Subcutaneous abdominal adipose tissue (tissue), 5 donors: ENCODE results near the gene CHCHD6.

Source experiments
- H3K27ac ChIP-seq: one replicate; pipeline ENCODE4 v1.7.0; 2013; ENCODE audit warnings: low read depth, mild to moderate bottlenecking, inconsistent platforms, low read length, moderate library complexity
- H3K27me3 ChIP-seq, 5 donors: one replicate each; pipeline ENCODE4 v1.7.0; 2013; ENCODE audit warnings: low read length in 5 of 5, inconsistent platforms in 1 of 5; ENCODE audit not compliant: control insufficient read depth in 5 of 5, insufficient read depth in 4 of 5
- H3K36me3 ChIP-seq, 5 donors: one replicate each; pipeline ENCODE4 v1.7.0; 2013; ENCODE audit warnings: low read length in 5 of 5; ENCODE audit not compliant: control insufficient read depth in 5 of 5, insufficient read depth in 5 of 5
- H3K4me1 ChIP-seq, 5 donors: one replicate each; pipeline ENCODE4 v1.7.0; 2013; ENCODE audit warnings: low read length in 5 of 5, mild to moderate bottlenecking in 3 of 5, moderate library complexity in 1 of 5; ENCODE audit not compliant: control insufficient read depth in 5 of 5, insufficient read depth in 5 of 5
- H3K4me3 ChIP-seq, 5 donors: one replicate each; pipeline ENCODE4 v1.7.0; 2013; ENCODE audit warnings: low read length in 5 of 5, low read depth in 1 of 5
- H3K9ac ChIP-seq, 5 donors: one replicate each; pipeline ENCODE4 v1.7.0; 2013; ENCODE audit warnings: low read length in 5 of 5, mild to moderate bottlenecking in 4 of 5, moderate library complexity in 3 of 5
- H3K9me3 ChIP-seq, 5 donors: one replicate each; pipeline ENCODE4 v1.7.0; 2013; ENCODE audit warnings: low read length in 5 of 5; ENCODE audit not compliant: control insufficient read depth in 5 of 5
- donor health status: healthy.
- donor health status: healthy.
- donor health status: healthy.
- donor health status: healthy.
- donor health status: healthy.

Gene CHCHD6

DNA sequence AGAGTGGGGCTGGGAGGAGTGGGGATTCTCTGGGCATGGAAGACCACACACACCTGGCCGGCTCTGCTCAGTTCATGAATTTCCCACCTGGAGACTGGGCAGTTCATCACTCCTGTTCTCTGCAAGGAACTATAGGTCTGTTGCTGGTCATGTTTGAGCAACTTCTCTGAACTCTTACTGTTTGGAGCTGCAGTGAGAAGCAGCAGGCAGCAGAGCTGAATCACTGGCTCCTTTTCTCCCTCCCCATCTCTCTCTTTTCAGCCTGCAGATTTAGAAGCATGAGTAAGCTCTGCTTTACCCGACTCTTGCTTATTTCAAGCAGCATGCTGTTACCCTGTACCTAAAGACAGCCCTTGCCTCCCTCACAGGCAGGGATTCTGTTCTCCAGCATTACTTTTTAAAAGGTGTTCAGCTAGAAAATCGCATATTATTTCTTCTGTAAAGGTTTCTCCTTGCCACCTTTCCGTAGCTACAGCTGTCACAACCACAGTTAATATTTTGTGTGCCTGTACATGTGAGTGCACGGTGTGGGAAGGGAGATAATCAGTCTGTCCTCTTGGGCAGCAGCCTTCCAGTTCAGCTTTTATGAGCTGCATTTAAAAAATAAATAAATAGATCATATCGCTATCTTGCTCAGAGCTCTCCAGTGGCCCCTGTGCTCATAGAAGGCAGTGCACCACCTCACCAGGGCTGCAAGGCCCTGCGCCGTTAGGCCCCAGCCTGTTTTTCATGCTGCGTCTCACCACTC, 131.6 kb downstream of the CHCHD6 start:
- H3K4me3 ChIP-seq, result no peak overlapping the region
- H3K4me1 ChIP-seq, result no peaks in the 10 kb centered on the region
- no peaks in the 10 kb centered on the region for H3K27me3 ChIP-seq
- no peak overlapping the region for H3K9ac ChIP-seq
- H3K36me3 ChIP-seq, result peaks cover 0 to 2% (median 0%) of the 10 kb centered on the region in 5 donors
- no peak overlapping the region for H3K27ac ChIP-seq
- no peaks in the 10 kb centered on the region for H3K9me3 ChIP-seq

DNA sequence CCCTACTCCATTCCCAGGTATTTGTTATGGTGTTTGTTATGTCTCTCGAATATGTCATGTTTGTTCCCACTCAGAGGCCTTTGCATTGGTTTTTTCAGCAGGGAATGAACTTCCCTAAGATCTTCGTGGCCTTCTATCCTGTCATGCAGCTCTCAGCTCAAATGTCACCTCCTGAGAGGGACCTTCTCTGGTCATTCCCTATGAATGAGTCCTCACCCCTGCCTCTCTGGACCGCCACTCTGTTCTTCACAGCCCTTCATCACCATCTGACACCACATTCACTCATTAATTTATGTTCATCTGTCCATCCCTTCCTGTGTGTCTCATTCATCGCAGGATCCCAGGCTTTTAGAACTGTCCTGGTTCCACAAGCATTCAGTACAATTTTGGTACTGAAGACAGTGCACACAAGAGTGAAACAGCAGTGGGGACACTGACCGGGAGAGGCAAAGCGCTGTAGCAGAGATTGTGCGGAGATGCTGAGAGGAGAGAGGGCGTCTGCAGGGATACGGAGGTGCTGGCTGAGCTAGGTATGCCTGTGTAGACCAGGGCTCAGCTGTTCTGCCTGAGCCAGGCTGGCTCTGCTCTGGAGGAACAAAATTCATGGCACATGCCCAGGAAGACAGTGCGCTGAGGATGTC, 132.3 kb downstream of the CHCHD6 start:
- Histone ChIP-seq H3K27me3 (no peaks in the 10 kb centered on the region), H3K27ac (no peak overlapping the region), H3K4me1 (no peaks in the 10 kb centered on the region), H3K36me3 (peaks cover 0 to 2% (median 0%) of the 10 kb centered on the region in 5 donors), H3K4me3 (no peak overlapping the region), H3K9ac (no peak overlapping the region), H3K9me3 (peaks cover 0 to 2% (median 0%) of the 10 kb centered on the region in 5 donors)

DNA sequence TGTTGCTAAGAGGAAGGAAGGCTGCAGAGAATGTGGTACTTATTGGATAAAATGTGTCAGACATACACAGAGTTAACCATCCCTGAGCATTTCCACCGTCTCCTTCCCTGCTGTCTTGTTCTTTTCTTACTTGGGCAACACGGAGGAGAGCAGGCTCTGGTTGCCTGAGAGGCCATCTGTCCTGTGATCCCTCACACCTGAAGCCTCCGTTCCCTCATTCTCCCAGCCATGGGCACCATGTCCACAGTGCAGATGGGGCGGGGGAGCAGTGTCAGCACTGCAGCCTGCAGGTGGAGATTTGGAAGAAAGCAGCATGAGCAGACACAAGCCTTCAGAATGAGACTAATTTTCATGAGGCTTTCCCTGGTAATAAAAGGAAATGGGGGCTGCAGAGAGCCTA, 133.7 kb downstream of the CHCHD6 start:
- Histone ChIP-seq H3K9ac (no peak overlapping the region), H3K36me3 (peaks cover 0 to 2% (median 0%) of the 10 kb centered on the region in 5 donors), H3K27me3 (no peaks in the 10 kb centered on the region), H3K4me1 (no peaks in the 10 kb centered on the region), H3K9me3 (peaks cover 0 to 2% (median 0%) of the 10 kb centered on the region in 5 donors), H3K27ac (no peak overlapping the region), H3K4me3 (no peak overlapping the region)

DNA sequence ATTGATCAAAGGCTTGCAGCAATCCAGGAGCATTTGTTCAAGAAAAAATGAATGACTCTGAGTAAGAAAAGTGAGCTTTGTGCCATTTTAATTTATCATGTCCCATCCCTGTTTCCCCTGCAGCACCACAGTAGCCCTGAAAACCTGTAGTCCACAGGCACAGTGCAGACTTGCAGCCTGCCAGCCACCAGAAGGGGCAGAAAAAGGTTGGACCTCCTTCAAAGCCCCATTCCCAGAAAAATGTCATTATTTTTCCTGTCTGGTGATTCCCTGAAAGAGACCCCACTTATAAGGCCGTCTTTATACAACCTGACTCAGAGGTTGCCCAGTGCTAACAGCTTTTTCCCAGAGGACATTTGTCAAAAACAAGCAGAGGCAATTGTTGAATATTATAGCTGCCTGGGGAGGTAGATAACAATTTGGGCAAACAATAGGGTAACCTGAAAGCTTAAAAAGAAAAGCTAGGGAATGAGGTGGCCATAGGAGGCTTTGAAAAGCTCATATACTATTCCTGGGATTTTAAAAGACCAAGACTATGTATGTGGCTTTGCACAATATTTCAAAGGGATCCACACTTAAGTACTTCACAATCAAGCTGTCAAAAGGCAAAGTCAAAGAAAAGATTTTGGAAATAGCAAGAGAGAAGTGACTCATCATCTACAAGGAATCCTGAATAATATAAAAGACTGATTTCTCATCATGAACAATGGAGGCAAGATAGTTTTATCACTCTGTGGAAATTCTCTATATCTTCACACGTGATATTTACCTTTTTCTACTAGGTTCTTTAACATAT, 142.1 kb downstream of the CHCHD6 start:
- Histone ChIP-seq H3K9me3 (peaks cover 0 to 2% (median 0%) of the 10 kb centered on the region in 5 donors), H3K27ac (no peak overlapping the region), H3K4me3 (no peak overlapping the region), H3K9ac (no peak overlapping the region), H3K36me3 (no peaks in the 10 kb centered on the region), H3K4me1 (no peaks in the 10 kb centered on the region), H3K27me3 (no peaks in the 10 kb centered on the region)

DNA sequence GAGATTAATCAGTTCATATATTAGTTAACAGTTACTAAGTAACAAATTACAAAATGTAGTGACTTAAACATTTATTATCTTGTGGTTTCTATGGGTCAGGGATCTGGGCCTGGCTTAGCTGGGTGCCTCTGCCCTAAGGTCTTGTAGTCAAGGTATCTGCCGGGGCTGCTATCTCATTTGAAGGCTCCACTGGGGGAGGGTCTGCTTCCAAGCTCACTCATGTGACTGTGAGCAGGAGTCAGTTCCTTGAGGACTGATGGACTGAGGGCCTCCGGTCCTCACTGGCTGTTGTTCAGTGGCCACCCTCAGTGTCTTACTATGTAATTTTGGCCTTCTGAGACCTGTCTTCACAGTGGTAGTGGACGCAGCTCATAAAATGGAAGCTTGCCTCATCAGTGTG, 143.0 kb downstream of the CHCHD6 start:
- Histone ChIP-seq H3K4me1 (no peaks in the 10 kb centered on the region), H3K27me3 (no peaks in the 10 kb centered on the region), H3K27ac (no peak overlapping the region), H3K4me3 (no peak overlapping the region), H3K36me3 (no peaks in the 10 kb centered on the region), H3K9me3 (no peaks in the 10 kb centered on the region), H3K9ac (no peak overlapping the region)

DNA sequence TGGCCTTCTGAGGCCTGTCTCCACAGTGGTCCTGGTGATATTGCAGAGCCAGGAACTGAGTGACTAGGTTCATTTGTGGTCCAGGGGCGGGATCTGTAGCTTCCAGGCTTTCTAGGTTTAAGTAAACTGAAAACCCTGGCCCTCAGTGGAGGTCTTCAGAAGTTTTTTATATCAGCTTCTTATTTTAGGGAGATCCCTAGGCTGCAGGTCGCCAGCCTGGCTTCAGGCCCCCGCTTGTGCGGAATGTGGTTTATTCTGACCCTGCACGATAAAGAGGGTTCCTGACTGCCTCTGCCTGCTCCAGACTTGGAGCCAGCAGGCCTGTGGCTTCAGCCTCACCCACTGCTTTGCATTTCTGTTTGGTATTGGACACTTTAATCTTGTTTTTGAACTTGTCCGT, 145.0 kb downstream of the CHCHD6 start:
- no peak overlapping the region for H3K4me3 ChIP-seq
- no peaks in the 10 kb centered on the region for H3K36me3 ChIP-seq
- H3K27ac ChIP-seq, result no peak overlapping the region
- H3K9ac ChIP-seq, result no peak overlapping the region
- no peaks in the 10 kb centered on the region for H3K27me3 ChIP-seq
- H3K9me3 ChIP-seq, result no peaks in the 10 kb centered on the region
- H3K4me1 ChIP-seq, result no peaks in the 10 kb centered on the region

DNA sequence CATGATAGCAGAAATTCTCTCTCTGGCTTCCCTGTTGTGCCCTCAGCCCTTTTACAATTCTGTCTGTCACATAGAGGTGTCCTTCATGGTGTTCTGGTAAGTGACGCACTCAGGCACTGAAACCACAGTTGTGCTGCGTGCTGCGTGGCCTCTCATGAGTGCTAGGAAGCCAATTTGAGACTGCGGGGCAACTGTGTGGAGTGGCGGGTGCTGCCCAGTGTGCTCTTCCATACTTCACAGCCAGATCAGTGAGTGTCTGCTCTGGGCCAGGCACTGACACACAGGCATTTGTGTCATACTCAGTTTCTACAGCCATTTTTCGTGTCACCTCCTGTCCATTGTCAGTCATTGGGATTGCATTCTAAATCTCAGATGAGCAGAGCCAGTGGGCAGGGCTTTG, 145.7 kb downstream of the CHCHD6 start:
- Histone ChIP-seq H3K27ac (no peak overlapping the region), H3K9me3 (no peaks in the 10 kb centered on the region), H3K27me3 (no peaks in the 10 kb centered on the region), H3K36me3 (no peaks in the 10 kb centered on the region), H3K4me3 (no peak overlapping the region), H3K4me1 (no peaks in the 10 kb centered on the region), H3K9ac (no peak overlapping the region)

DNA sequence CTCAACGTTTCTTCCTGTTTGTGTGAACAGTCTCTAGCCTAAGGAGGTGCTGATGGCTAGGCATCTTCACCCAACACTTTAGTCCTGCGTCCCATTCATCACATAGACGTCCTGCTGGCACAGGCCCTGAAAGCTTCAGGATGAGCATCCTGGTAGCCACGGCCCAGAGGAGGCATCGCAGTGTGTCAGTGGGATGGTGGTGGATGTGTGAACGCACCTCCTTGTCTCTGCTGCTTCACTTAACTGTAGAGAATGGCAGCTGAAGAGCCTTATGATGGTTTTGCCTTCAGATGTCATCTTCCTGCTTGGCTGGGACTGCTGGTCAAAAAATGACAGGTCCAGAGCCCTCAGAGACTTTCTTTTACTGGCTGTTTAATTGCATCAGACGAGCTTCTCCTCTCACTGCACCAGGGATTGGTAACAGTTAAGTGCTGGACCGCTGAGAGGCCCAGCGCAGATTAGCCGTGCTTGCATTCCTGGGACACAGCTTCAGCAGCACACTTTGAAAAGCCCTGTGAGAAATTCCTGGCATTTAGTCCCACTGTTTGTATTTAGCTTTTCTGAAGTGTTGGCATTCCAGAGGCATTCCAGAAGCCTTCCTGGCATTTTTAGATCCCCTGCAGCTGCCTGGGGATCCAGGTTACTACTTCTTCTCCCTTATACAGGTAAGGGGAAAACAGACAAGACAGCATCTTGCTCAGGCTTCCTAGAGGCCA, 146.5 kb downstream of the CHCHD6 start:
- Histone ChIP-seq H3K9me3 (no peaks in the 10 kb centered on the region), H3K27me3 (no peaks in the 10 kb centered on the region), H3K4me3 (no peak overlapping the region), H3K9ac (no peak overlapping the region), H3K4me1 (no peaks in the 10 kb centered on the region), H3K27ac (no peak overlapping the region), H3K36me3 (no peaks in the 10 kb centered on the region)

DNA sequence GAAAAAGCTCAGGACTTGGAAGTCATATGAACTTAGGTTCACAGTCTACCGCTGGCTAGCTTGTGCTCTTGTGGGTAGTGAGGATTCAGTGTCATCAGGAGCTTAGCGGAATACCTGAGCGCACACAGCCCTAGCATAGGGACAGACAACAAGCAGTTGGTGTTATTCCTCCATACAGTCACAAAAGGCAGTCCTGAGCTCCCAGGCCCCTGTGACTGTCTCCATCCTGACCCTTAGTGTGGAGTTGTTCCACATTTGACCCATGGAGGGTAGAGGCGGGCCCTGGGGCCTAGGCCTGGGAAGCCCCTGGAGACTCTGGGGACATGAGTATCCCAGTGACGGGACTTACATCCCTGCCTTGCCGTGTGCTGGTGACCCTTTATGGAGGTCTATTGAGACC, 147.3 kb downstream of the CHCHD6 start:
- Histone ChIP-seq H3K4me1 (no peaks in the 10 kb centered on the region), H3K36me3 (no peaks in the 10 kb centered on the region), H3K4me3 (no peak overlapping the region), H3K27ac (no peak overlapping the region), H3K9ac (no peak overlapping the region), H3K27me3 (no peaks in the 10 kb centered on the region), H3K9me3 (no peaks in the 10 kb centered on the region)
